Measurements from ENCODE around the gene CLTC.

DNA sequence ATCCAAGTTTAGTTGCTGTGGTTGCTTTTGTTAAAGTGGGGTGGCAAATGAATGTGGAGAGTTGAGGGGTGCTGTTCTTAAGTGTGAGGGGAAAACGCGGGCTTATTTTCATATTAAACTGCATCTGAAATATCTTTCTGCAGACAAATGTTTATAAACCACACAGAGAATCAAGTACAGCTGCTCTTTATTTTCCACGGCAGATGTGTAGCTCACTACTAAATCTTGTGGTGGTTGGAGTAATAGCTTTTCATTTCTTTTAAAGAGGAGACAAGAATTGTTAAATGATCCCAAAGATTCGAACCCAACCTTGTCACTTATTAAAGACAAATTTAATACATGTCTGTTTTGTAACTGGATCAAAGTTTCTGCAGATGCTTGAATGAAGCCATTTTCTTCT, 2.1 kb downstream of the CLTC start:
- TF ChIP-seq, protein P1, sequence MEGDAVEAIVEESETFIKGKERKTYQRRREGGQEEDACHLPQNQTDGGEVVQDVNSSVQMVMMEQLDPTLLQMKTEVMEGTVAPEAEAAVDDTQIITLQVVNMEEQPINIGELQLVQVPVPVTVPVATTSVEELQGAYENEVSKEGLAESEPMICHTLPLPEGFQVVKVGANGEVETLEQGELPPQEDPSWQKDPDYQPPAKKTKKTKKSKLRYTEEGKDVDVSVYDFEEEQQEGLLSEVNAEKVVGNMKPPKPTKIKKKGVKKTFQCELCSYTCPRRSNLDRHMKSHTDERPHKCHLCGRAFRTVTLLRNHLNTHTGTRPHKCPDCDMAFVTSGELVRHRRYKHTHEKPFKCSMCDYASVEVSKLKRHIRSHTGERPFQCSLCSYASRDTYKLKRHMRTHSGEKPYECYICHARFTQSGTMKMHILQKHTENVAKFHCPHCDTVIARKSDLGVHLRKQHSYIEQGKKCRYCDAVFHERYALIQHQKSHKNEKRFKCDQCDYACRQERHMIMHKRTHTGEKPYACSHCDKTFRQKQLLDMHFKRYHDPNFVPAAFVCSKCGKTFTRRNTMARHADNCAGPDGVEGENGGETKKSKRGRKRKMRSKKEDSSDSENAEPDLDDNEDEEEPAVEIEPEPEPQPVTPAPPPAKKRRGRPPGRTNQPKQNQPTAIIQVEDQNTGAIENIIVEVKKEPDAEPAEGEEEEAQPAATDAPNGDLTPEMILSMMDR (IDR thresholded peaks at IDR 0.05 in 8 of 11, conservative IDR thresholded peaks at IDR 0.05 in 3 of 11) = no peak
- no peak for TF ChIP-seq POLR2AphosphoS5 (IDR thresholded peaks at IDR 0.05)

Measured in spleen (tissue), 7 donors.